GM12873 (cell line): ENCODE measurements around the gene CPT1C.

ENCODE experiments used
- TF ChIP-seq, protein P1 (sequence below): IDR thresholded peaks from 2 replicates; pipeline ENCODE4 v1.5.1; 2012; ENCODE audit warnings: low read depth, mild to moderate bottlenecking, moderate library complexity, low read length, control low read depth; ENCODE audit not compliant: insufficient read depth; ENCODE audit errors: missing control alignments

CPT1C gene

DNA sequence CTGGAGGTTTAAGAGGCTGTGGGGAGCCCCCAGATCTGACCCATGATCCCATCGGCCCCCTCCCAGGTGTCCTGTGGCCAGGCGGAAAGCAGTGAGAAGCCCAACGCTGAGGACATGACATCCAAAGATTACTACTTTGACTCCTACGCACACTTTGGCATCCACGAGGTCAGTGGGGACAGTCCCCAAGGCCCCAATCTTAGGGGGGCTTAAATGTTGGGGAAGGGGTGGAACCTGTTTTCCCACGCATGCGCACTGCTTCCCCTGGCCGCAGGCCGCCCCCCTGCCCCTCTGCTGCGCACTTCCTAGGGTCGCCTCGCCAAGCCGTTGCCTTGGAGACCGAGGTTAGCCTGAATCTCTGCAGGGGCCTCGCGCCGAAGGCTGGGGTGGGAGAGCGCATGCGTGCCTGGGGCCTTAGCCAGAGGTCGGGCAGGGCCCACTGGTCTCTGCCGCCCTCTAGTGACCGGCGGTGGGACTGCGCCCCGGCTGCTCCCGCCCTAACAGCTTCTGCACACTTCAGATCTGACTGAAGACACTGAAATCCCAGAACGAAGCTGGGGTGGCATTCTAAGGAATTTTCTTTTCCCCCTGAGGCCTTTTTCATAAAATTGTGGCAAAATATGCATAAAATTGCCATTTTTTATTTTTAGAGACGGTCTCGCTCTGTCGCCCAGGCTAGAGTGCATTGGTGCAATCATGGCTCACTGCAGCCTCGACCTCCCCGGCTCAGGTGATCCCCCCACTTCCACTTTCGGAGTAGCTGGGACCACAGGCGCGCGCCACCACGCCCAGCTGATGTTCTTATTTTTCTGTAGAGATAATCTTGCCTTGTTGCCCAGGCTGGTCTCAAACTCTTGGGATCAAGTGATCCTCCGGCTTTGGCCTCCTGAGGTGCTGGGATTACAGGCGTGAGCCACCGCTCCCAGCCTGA is 10.2 kb upstream of the CPT1C start:
- TF ChIP-seq, protein P1, sequence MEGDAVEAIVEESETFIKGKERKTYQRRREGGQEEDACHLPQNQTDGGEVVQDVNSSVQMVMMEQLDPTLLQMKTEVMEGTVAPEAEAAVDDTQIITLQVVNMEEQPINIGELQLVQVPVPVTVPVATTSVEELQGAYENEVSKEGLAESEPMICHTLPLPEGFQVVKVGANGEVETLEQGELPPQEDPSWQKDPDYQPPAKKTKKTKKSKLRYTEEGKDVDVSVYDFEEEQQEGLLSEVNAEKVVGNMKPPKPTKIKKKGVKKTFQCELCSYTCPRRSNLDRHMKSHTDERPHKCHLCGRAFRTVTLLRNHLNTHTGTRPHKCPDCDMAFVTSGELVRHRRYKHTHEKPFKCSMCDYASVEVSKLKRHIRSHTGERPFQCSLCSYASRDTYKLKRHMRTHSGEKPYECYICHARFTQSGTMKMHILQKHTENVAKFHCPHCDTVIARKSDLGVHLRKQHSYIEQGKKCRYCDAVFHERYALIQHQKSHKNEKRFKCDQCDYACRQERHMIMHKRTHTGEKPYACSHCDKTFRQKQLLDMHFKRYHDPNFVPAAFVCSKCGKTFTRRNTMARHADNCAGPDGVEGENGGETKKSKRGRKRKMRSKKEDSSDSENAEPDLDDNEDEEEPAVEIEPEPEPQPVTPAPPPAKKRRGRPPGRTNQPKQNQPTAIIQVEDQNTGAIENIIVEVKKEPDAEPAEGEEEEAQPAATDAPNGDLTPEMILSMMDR, result peak; percentile 99

- TF ChIP-seq, protein P1, result no peak
Observed at GRCh38 chr19:49681830-49682229, 9.1 kb upstream of the CPT1C start.

DNA sequence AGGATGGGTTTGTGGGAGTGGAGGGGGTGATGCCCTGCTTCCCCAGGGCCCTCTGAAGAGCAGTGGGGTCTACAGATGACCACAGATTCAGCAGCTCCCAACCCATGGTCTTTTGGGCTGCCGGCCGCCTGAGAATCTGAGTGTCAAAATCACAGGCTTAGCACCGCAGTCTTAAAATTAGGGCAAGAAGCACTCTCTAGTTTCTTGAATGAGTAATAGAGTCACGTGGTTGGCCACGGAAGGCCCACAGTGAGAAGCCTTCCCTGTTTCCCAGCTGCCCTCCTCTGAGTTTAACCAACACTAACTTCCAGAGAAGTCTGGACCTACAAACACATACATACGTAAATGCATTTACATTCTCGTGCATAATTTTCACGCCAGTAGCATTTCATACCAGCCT is 8.6 kb upstream of the CPT1C start:
- TF ChIP-seq, protein P1, result no peak

- TF ChIP-seq, protein P1, result no peak
Observed at GRCh38 chr19:49683814-49684250, 7.1 kb upstream of the CPT1C start.

DNA sequence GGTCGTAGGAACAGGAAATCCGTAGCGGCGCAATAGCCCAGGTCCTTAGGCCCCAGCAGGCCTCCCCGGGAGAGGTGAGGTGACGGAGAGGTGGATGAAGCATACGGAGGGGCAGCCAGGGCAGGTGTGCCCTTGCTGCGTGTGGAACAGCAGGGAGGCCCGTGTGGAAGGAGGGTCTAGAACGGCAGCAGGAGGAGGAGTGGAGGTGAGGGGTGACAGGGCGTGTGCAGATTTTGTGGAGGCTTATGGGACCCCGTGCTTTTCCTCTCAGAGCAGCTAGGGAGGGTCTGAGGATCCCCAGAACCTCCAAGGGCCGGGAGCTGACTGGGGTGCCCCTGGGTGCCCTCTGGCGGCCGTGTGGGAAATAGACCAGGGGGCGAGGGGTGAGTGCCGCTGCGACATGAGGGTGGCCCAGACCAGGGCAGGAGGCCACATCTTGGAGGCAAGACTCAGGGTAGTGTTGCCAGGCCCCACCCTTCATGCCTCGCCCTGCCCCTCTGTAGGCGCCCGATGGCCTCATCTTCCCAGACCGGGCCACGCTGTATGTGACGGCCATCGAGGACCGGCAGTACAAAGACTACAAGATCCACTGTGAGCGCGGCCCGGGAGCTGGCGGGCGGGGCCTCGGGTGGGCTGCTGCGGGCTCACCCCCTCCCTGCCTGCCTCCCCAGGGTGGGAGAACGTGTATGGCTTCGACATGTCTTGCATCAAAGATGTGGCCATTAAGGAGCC is 6.5 kb upstream of the CPT1C start:
- TF ChIP-seq, protein P1, result peak; percentile 66

GRCh38 chr19:49684983-49685553 is 5.8 kb upstream of the CPT1C start:
- TF ChIP-seq, protein P1, result no peak

DNA sequence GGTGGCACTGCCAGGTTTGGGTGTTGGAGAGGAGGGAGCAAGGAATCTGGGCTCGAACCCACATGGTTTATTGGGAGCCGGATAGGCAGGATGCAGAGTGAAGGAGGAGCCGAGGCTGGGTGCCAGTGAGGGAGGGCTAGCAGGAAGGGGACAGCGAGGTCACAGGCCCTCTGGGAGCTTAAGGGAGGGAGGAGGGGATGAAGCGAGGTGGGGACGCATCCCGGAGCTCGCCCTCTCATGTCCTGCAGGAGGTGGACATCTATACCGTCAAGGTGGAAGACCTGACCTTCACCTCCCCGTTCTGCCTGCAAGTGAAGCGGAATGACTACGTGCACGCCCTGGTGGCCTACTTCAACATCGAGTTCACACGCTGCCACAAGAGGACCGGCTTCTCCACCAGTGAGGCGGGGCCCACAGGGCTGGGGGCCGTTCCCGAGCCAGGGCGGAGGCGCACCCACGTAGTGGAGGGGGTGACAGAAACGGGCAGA is 5.0 kb upstream of the CPT1C start:
- TF ChIP-seq, protein P1, result no peak
